ENCODE results near the gene CCL15.

- TF ChIP-seq POLR2A (IDR thresholded peaks at IDR 0.05) (no peak), CTCF (IDR thresholded peaks at IDR 0.05) (no peak)
Observed at GRCh38 chr17:35972535-35972934, 28.8 kb downstream of the CCL15 start.

Data from Peyer's patch (tissue), 4 donors.